Pancreas (tissue), 10 donors: ENCODE results near the gene MRPS6. TPM values are rescaled to one million over a fixed set of nuclear protein-coding genes. Genes with fewer than 3 reads are reported as not detected.

Experiments
- ATAC-seq, 4 donors: fragments of 200-7000 bp; cut with Tn5 transposase; one replicate each; pipeline versions ENCODE4 v1.8.0 to v1.9.1; 2020; ENCODE audit warnings: mild to moderate bottlenecking in 4 of 4, moderate library complexity in 4 of 4
- DNase-seq, 6 donors: peaks; one replicate each; pipeline ENCODE4 v3.0.0-alpha.2; 2020
- FAIRE-seq: peaks from 2 replicates; lab custom pipeline; 2012; peaks lifted over from hg19 to GRCh38; lab: Jason Lieb, UNC
- H3K27ac ChIP-seq, 4 donors: fragments of 200-600 bp; sonication (generic); 1 replicate in 3 of 4; 2 replicates in 1 of 4; pipeline versions ENCODE4 v1.5.0 to v1.8.0; 2020
- H3K27me3 ChIP-seq, 4 donors: fragments of 200-600 bp; one replicate each; pipeline ENCODE4 v1.8.0; 2021
- H3K36me3 ChIP-seq, 3 donors: fragments of 200-600 bp; sonication (generic) in 1 of 3; one replicate each; pipeline versions ENCODE4 v1.5.0 to v1.8.0; 2020 to 2021
- H3K4me1 ChIP-seq, 3 donors: fragments of 200-600 bp; one replicate each; pipeline ENCODE4 v1.8.0; 2021
- H3K4me3 ChIP-seq, 4 donors: fragments of 200-600 bp; sonication (generic) in 2 of 4; one replicate each; pipeline versions ENCODE4 v1.5.0 to v1.8.0; 2020 to 2021
- H3K9me3 ChIP-seq, 4 donors: fragments of 200-600 bp; one replicate each; pipeline ENCODE4 v1.8.0; 2021
- WGBS, 2 donors: extraction: QIAGEN DNeasy Blood & Tissue Kit; methylation state at CpG; one replicate each; pipeline ENCODE4 v1.1.7; 2013; 5-methylcytosine and 5-hydroxymethylcytosine counted together
- intact Hi-C, 3 donors: fragments of 100-400 bp; cut with DNase I; formaldehyde crosslinking; loops; one replicate each; pipeline versions ENCODE4 v1.11.1 to v1.14.2; 2022
- polyA plus RNA-seq, 2 donors: library from polyadenylated mRNA; stranded (reverse); fragments of 200-250 nt; gene quantifications; one replicate each; pipeline ENCODE4 v1.2.3, GENCODE V29; 2013
- total RNA-seq, 6 donors: library from RNA; stranded (reverse); fragmentation: NEBNext Ultra II Directional in 4 of 6; extraction: Animal tissue kit (Norgen Biotek cat#: 25700) in 4 of 6; gene quantifications; one replicate each; pipeline versions ENCODE4 v1.2.1 to v1.2.4, GENCODE V29; 2021 to 2023
- TF ChIP-seq, protein P1 (sequence below), 4 donors: fragments of 200-600 bp; sonication (generic) in 3 of 4; IDR thresholded peaks; one replicate each; pipeline versions ENCODE4 v1.5.0 to v1.8.0; 2021; ENCODE audit warnings: antibody characterized with exemption in 4 of 4
- donor health status: healthy with polysubstance abuse.
- donor health status: DM: no; HTN: no; CAD: no; lungs with moderate emphysema.
- donor health status: DM: no; HTN: no; CAD: no.
- donor health status: control.
- donor health status: control.
- donor health status: Bipolar disorder and iron deficiency.
- donor health status: DM: yes; HTN: yes; CAD: no.
- donor health status: DM: no; HTN: no; CAD: no.
- donor health status: DM: no; HTN: no; CAD: no.
- donor health status: DM: yes; HTN: yes; CAD: no.

MRPS6 gene
- total and polyA plus RNA-seq, 8 donors = 9.9 to 18.5 (median 13.1) TPM

DNA sequence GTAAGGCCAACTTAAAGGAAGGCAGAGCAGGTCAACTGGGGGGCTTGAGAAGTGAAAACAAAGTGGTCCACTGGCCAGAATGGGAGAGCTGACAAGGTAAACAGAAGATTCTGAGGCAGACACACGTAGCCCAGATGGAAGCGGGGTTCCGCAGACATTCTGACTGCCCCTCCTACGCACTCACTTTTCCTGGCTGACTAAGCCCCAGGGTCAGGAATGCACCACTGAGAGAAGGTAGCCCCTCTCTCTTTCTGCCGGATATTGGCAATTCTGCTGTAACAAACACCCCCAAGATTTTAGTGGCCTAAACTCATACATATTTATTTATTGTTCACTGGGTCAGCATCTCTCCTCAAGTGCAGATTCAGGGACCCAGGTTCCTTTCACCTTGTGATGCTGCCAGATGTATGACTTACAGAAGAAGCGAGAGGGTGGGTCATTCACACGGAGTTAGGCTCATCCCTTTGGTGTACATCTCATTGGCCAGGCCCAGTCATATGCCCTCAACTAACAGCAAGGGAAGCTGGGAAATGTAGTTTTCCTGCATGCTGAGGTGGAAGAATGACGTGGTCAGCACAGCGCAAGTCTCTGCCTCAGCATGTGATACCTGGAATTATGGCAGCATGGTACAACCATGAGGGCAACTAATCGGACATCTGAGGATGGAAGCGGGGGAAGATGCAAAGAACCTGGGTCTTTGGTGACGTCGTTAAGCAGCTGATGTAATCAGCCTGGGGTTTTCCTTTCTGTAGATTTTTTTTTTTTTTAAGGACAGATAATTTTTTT is 43.4 kb upstream of the MRPS6 start:
- no peak overlapping the region for H3K4me3 ChIP-seq
- no peak for FAIRE-seq
- peak in 3 of 6 donors; percentile 9 to 46 (median 31) for DNase-seq
- TF ChIP-seq, protein P1, sequence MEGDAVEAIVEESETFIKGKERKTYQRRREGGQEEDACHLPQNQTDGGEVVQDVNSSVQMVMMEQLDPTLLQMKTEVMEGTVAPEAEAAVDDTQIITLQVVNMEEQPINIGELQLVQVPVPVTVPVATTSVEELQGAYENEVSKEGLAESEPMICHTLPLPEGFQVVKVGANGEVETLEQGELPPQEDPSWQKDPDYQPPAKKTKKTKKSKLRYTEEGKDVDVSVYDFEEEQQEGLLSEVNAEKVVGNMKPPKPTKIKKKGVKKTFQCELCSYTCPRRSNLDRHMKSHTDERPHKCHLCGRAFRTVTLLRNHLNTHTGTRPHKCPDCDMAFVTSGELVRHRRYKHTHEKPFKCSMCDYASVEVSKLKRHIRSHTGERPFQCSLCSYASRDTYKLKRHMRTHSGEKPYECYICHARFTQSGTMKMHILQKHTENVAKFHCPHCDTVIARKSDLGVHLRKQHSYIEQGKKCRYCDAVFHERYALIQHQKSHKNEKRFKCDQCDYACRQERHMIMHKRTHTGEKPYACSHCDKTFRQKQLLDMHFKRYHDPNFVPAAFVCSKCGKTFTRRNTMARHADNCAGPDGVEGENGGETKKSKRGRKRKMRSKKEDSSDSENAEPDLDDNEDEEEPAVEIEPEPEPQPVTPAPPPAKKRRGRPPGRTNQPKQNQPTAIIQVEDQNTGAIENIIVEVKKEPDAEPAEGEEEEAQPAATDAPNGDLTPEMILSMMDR (IDR thresholded peaks at IDR 0.05) = no peak
- intact Hi-C loops = no loop called here
- no peaks in the 10 kb centered on the region for H3K4me1 ChIP-seq
- no peaks in the 10 kb centered on the region for H3K9me3 ChIP-seq
- H3K36me3 ChIP-seq = no peaks in the 10 kb centered on the region
- WGBS, 2 donors = 49 to 60% methylated on average over 13 of the region's 13 CpGs
- H3K27me3 ChIP-seq = no peaks in the 10 kb centered on the region
- no peak overlapping the region for H3K27ac ChIP-seq
- ATAC-seq = peak; percentile 71 to 91 (median 76)

DNA sequence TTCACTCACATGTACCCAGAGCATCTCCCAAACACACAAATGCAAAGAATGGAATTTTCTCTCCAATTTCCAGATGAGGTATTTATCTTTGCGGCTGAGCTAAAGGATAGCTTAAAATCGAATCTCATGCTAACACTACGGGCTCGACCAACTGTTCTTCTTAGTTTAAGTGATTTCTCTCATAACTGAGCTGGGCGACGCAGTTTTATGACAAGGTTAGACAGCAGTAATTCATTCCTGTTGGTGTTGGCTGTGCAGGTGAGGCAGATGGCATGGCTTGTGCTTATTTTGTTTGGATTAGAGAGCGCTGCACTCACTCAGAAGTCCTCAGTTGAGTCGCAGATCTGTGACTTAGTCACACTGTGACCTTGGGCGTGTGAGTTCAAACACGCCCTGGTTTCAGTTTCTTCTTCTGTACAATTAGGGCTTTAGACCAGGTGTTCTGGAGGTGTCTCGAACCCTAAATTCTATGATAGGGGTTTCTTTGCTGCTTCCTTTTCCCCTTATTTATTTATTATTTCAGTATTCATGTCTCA is 41.5 kb upstream of the MRPS6 start:
- FAIRE-seq (no peak), ATAC-seq (peak in 2 of 4 donors; percentile 25 to 38), DNase-seq (no peak)
- Histone ChIP-seq H3K9me3 (no peaks in the 10 kb centered on the region), H3K4me3 (no peak overlapping the region), H3K27ac (no peak overlapping the region), H3K36me3 (no peaks in the 10 kb centered on the region), H3K4me1 (no peaks in the 10 kb centered on the region), H3K27me3 (no peaks in the 10 kb centered on the region)
- intact Hi-C loops = no loop called here
- TF ChIP-seq, protein P1 (IDR thresholded peaks at IDR 0.05) = no peak
- 63 to 71% methylated on average over 11 of the region's 11 CpGs for WGBS, 2 donors

GRCh38 chr21:34034369-34035014 is 38.9 kb upstream of the MRPS6 start:
- intact Hi-C loops = no loop called here
- FAIRE-seq (no peak), DNase-seq (no peak), ATAC-seq (no peak)
- WGBS, 2 donors = 60 to 72% methylated on average over 8 of the region's 8 CpGs
- no peaks in the 10 kb centered on the region for H3K4me1 ChIP-seq
- no peak overlapping the region for H3K4me3 ChIP-seq
- H3K36me3 ChIP-seq = no peaks in the 10 kb centered on the region
- no peaks in the 10 kb centered on the region for H3K9me3 ChIP-seq
- no peaks in the 10 kb centered on the region for H3K27me3 ChIP-seq
- no peak overlapping the region for H3K27ac ChIP-seq
- TF ChIP-seq, protein P1 (IDR thresholded peaks at IDR 0.05) = no peak

GRCh38 chr21:34035619-34036354 is 37.6 kb upstream of the MRPS6 start:
- H3K9me3 ChIP-seq = no peaks in the 10 kb centered on the region
- 77 to 83% methylated on average over 8 of the region's 8 CpGs for WGBS, 2 donors
- no peaks in the 10 kb centered on the region for H3K27me3 ChIP-seq
- no peak overlapping the region for H3K27ac ChIP-seq
- DNase-seq (no peak), ATAC-seq (no peak), FAIRE-seq (no peak)
- H3K4me3 ChIP-seq = no peak overlapping the region
- no peaks in the 10 kb centered on the region for H3K4me1 ChIP-seq
- no peaks in the 10 kb centered on the region for H3K36me3 ChIP-seq
- intact Hi-C loops = no loop called here
- TF ChIP-seq, protein P1 (IDR thresholded peaks at IDR 0.05) = no peak
